GM12872 (cell line): ENCODE measurements around the gene CDK14.

ENCODE experiments used
- TF ChIP-seq, protein P1 (sequence below): IDR thresholded peaks from 3 replicates; pipeline ENCODE4 v1.5.1; 2011; ENCODE audit warnings: low read depth, mild to moderate bottlenecking, low read length, moderate library complexity; ENCODE audit not compliant: insufficient read depth

Gene CDK14

GRCh38 chr7:91157579-91158320, 561.6 kb downstream of the CDK14 start:
- TF ChIP-seq, protein P1, sequence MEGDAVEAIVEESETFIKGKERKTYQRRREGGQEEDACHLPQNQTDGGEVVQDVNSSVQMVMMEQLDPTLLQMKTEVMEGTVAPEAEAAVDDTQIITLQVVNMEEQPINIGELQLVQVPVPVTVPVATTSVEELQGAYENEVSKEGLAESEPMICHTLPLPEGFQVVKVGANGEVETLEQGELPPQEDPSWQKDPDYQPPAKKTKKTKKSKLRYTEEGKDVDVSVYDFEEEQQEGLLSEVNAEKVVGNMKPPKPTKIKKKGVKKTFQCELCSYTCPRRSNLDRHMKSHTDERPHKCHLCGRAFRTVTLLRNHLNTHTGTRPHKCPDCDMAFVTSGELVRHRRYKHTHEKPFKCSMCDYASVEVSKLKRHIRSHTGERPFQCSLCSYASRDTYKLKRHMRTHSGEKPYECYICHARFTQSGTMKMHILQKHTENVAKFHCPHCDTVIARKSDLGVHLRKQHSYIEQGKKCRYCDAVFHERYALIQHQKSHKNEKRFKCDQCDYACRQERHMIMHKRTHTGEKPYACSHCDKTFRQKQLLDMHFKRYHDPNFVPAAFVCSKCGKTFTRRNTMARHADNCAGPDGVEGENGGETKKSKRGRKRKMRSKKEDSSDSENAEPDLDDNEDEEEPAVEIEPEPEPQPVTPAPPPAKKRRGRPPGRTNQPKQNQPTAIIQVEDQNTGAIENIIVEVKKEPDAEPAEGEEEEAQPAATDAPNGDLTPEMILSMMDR: no peak

DNA sequence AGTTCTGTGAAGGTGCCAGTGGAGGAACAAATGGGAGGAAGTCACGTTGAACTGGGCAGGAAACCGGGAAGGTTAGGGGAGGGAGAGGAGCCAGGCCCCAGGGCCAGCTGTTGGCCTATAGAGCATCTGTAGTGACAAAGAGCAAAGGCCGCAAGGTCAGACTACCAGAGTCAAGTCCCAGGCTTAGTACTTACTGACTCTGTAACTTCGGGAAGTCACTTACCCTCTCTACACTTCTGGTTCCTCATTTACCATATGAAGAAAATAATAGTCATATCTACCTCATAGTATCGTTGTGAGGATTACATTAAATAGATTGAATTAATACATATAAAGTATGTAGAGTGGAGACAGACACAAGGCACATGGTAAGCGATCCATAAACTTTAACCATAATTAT, 566.3 kb downstream of the CDK14 start:
- TF ChIP-seq, protein P1: no peak

GRCh38 chr7:91164506-91164905, 568.4 kb downstream of the CDK14 start:
- TF ChIP-seq, protein P1: no peak

DNA sequence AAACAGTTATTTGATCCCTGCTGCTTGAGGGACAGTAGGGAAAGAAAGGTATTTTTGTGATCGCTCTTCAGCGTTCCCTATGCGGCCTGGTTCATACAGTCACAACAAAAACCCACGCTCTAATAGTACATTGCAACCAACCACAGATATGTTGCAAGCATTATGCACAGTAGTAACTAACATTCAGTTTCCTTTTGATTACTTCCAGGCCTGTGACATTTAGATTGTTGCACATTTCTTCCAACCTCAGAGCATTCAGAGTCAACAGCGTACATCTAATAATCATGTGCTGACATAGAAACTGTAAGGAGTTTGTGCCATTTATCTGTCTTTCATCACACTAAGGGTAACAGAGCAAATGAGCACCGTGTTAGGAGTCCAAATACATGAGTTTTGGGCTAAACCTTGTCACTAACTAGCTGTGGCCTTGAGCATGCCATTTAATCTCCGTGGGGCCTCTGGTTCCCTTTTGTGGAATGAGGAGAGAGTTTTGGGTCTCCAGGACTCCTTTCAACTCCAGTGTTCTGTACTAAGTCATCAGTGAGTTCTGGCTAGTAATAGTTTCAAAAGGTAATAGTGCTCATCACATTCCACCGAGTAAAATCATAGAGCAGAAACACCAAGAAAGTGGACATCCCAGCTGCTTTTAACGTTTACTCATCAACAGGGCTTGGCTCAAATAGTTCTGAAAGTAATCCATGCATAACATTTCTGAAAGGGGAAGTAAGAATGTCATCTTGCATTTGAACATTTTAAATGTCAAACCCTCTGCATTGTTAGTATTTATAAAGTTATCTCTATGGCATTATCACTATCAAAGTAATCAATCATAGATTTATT, 569.1 kb downstream of the CDK14 start:
- TF ChIP-seq, protein P1: no peak

GRCh38 chr7:91165846-91166230, 569.7 kb downstream of the CDK14 start:
- TF ChIP-seq, protein P1: no peak

- TF ChIP-seq, protein P1: no peak
Observed at GRCh38 chr7:91168871-91169829, 573.0 kb downstream of the CDK14 start.

- TF ChIP-seq, protein P1: no peak
Observed at GRCh38 chr7:91169830-91170191, 573.7 kb downstream of the CDK14 start.
